Kidney (tissue), 14 donors: ENCODE results near the gene NIPA2. TPM values are rescaled to one million over a fixed set of nuclear protein-coding genes. Genes with fewer than 3 reads are reported as not detected.

Experiments used
- DNase-seq, 5 donors: peaks; one replicate each; pipeline ENCODE4 v3.0.0-alpha.2; 2013 to 2020
- FAIRE-seq: peaks from 2 replicates; lab custom pipeline; 2012; peaks lifted over from hg19 to GRCh38; lab: Jason Lieb, UNC
- H3K27ac ChIP-seq, 2 donors: one replicate each; pipeline ENCODE4 v1.7.0; 2013; ENCODE audit warnings: low read depth in 2 of 2, low read length in 2 of 2, inconsistent platforms in 1 of 2
- H3K27me3 ChIP-seq: one replicate; pipeline ENCODE4 v1.7.1; 2013; ENCODE audit warnings: low read length, inconsistent platforms; ENCODE audit not compliant: control insufficient read depth, insufficient read depth
- H3K36me3 ChIP-seq, 3 donors: one replicate each; pipeline versions ENCODE4 v1.7.0 to v1.7.1; 2013; ENCODE audit warnings: low read length in 3 of 3, control low read depth in 1 of 3, inconsistent platforms in 1 of 3; ENCODE audit not compliant: insufficient read depth in 3 of 3, control insufficient read depth in 2 of 3
- H3K4me1 ChIP-seq, 3 donors: one replicate each; pipeline versions ENCODE4 v1.7.0 to v1.7.1; 2013; ENCODE audit warnings: low read length in 3 of 3, inconsistent platforms in 1 of 3, low read depth in 1 of 3; ENCODE audit not compliant: control insufficient read depth in 2 of 3, insufficient read depth in 2 of 3
- H3K4me3 ChIP-seq, 3 donors: one replicate each; pipeline versions ENCODE4 v1.7.0 to v1.8.1; 2013; ENCODE audit warnings: low read length in 3 of 3, control low read depth in 1 of 3, inconsistent platforms in 1 of 3
- H3K9ac ChIP-seq, 3 donors: one replicate each; pipeline versions ENCODE4 v1.7.0 to v1.7.1; 2013; ENCODE audit warnings: low read length in 3 of 3, control low read depth in 1 of 3, inconsistent platforms in 1 of 3
- H3K9me3 ChIP-seq, 3 donors: one replicate each; pipeline versions ENCODE4 v1.7.0 to v1.7.1; 2013; ENCODE audit warnings: low read length in 3 of 3, control low read depth in 1 of 3, inconsistent platforms in 1 of 3; ENCODE audit not compliant: control insufficient read depth in 2 of 3, insufficient read depth in 1 of 3
- CTCF ChIP-seq: IDR thresholded peaks from 3 replicates; pipeline ENCODE4 v1.5.1; 2012; ENCODE audit warnings: mild to moderate bottlenecking, moderate library complexity, borderline replicate concordance; ENCODE audit not compliant: insufficient read depth; ENCODE audit errors: extremely low read depth
- intact Hi-C: fragments of 100-400 bp; cut with DNase I; formaldehyde crosslinking; loops from one replicate; pipeline ENCODE4 v1.11.1; 2022
- polyA plus RNA-seq: library from polyadenylated mRNA; stranded (reverse); fragments of 350-450 nt; fragmentation: Illumina TruSeq; extraction: RNeasy Lipid Tissue Mini Kit (QIAGEN cat#74804); gene quantifications from one replicate; pipeline ENCODE4 v1.2.3, GENCODE V29; 2014; ENCODE audit warnings: low read depth, low replicate concordance; ENCODE audit not compliant: insufficient read depth
- total RNA-seq: library from RNA; stranded (reverse); fragmentation: NEBNext Ultra II Directional; extraction: Animal tissue kit (Norgen Biotek cat#: 25700); gene quantifications from one replicate; pipeline ENCODE4 v1.2.1, GENCODE V29; 2021
- donor health status: control.
- donor health status: control.
- donor health status: control.
- donor health status: control.
- donor health status: control.
- donor health status: DM: yes; HTN: yes; CAD: no.
- donor health status: Normal renal cell carcinoma (clear cell type).

The NIPA2 gene
- total and polyA plus RNA-seq, 2 donors from 2014 or later: 30.0 to 48.5 TPM

- Histone ChIP-seq H3K4me1 (no peaks in the 10 kb centered on the region), H3K9ac (no peak overlapping the region), H3K9me3 (no peaks in the 10 kb centered on the region), H3K36me3 (peaks cover 6 to 32% (median 11%) of the 10 kb centered on the region in 3 donors), H3K4me3 (no peak overlapping the region), H3K27ac (no peak overlapping the region), H3K27me3 (no peaks in the 10 kb centered on the region)
- TF ChIP-seq CTCF: no peak
- intact Hi-C loops: no loop called here
- FAIRE-seq (no peak), DNase-seq (no peak)
Observed at GRCh38 chr15:22856659-22857058, 18.2 kb downstream of the NIPA2 start.

GRCh38 chr15:22861161-22861560 lies 22.7 kb downstream of the NIPA2 start:
- Histone ChIP-seq H3K36me3 (peaks cover 3 to 18% (median 7%) of the 10 kb centered on the region in 3 donors), H3K9ac (no peak overlapping the region), H3K27me3 (no peaks in the 10 kb centered on the region), H3K27ac (no peak overlapping the region), H3K4me1 (no peaks in the 10 kb centered on the region), H3K4me3 (no peak overlapping the region), H3K9me3 (no peaks in the 10 kb centered on the region)
- no peak for TF ChIP-seq CTCF
- no peak for FAIRE-seq
- no peak for DNase-seq
- intact Hi-C loops: no loop called here

GRCh38 chr15:22863356-22863755 lies 24.9 kb downstream of the NIPA2 start:
- H3K9me3 ChIP-seq: no peaks in the 10 kb centered on the region
- FAIRE-seq (no peak), DNase-seq (no peak)
- no peak overlapping the region for H3K9ac ChIP-seq
- no peak overlapping the region for H3K27ac ChIP-seq
- no peaks in the 10 kb centered on the region for H3K4me1 ChIP-seq
- peaks cover 3 to 39% (median 8%) of the 10 kb centered on the region in 3 donors for H3K36me3 ChIP-seq
- no peak overlapping the region for H3K4me3 ChIP-seq
- intact Hi-C loops: no loop called here
- no peak for TF ChIP-seq CTCF
- no peaks in the 10 kb centered on the region for H3K27me3 ChIP-seq

GRCh38 chr15:22866079-22866478 lies 27.6 kb downstream of the NIPA2 start:
- Histone ChIP-seq H3K27ac (no peak overlapping the region), H3K27me3 (no peaks in the 10 kb centered on the region), H3K4me1 (no peaks in the 10 kb centered on the region), H3K9me3 (no peaks in the 10 kb centered on the region), H3K9ac (no peak overlapping the region), H3K36me3 (peaks cover 4 to 55% (median 26%) of the 10 kb centered on the region in 3 donors), H3K4me3 (no peak overlapping the region)
- intact Hi-C loops: no loop called here
- peak in 1 of 5 donors; percentile 28 for DNase-seq
- TF ChIP-seq CTCF: no peak
- no peak for FAIRE-seq
